ENCODE measurements around the gene MYBBP1A. TPM values are rescaled to one million over a fixed set of nuclear protein-coding genes. Genes with fewer than 3 reads are reported as not detected.

Gene MYBBP1A
- total RNA-seq, 1 experiment from 2014 or later = 163 TPM

- POLR2A ChIA-PET = no interaction called here
- TF ChIP-seq ZNF121 (CRISPR knock-in tag; IDR thresholded peaks at IDR 0.05) = no peak
- TF ChIP-seq MYBL2 (CRISPR knock-in tag; IDR thresholded peaks at IDR 0.05) = no peak
- no peak for TF ChIP-seq IRF1 (CRISPR knock-in tag; IDR thresholded peaks at IDR 0.05)
- no peak for TF ChIP-seq TEAD1 (CRISPR knock-in tag; IDR thresholded peaks at IDR 0.05)
- TF ChIP-seq ZNF512 (CRISPR knock-in tag; IDR thresholded peaks at IDR 0.05; ENCODE audit: borderline replicate concordance) = no peak
- no peak for TF ChIP-seq NFATC4 (CRISPR knock-in tag; IDR thresholded peaks at IDR 0.05)
- TF ChIP-seq ZNF263 (CRISPR knock-in tag; IDR thresholded peaks at IDR 0.05; ENCODE audit: low read depth) = no peak
- no peak for TF ChIP-seq ZBTB21 (CRISPR knock-in tag; IDR thresholded peaks at IDR 0.05; ENCODE audit: borderline replicate concordance)
- no peak for TF ChIP-seq ATF3 (CRISPR knock-in tag; conservative IDR thresholded peaks at IDR 0.05)
- ATAC-seq (no peak), DNase-seq (ENCODE audit: low spot score) (no peak)
- H3K27ac Mint-ChIP-seq = no peak overlapping the region
- CTCF ChIA-PET = interaction anchor here (0.7 to 0.8 kb wide), 2 partner anchors 18 to 29 kb away, joined by 3 to 4 read pairs; no protein-coding TSS in a partner anchor
- no peaks in the 10 kb centered on the region for H3K9me3 Mint-ChIP-seq
- H3K4me1 Mint-ChIP-seq = peaks cover 11% of the 10 kb centered on the region
- no peak overlapping the region for H3K4me3 Mint-ChIP-seq
- no peaks in the 10 kb centered on the region for H3K36me3 Mint-ChIP-seq
- peaks cover 3% of the 10 kb centered on the region for H3K27me3 Mint-ChIP-seq (ENCODE audit: low read depth)
Observed at GRCh38 chr17:4591529-4591928, 36.3 kb upstream of the MYBBP1A start.

- ChIA-PET POLR2A (no interaction called here), CTCF (interaction anchor here (0.8 to 1.3 kb wide), 2 partner anchors 19 to 34 kb away, joined by 3 read pairs; no protein-coding TSS in a partner anchor)
- no peaks in the 10 kb centered on the region for H3K36me3 Mint-ChIP-seq
- H3K4me1 Mint-ChIP-seq = peaks cover 11% of the 10 kb centered on the region
- peaks cover 8% of the 10 kb centered on the region for H3K27me3 Mint-ChIP-seq (ENCODE audit: low read depth)
- H3K27ac Mint-ChIP-seq = no peak overlapping the region
- no peak overlapping the region for H3K4me3 Mint-ChIP-seq
- no peak for ATAC-seq
- H3K9me3 Mint-ChIP-seq = no peaks in the 10 kb centered on the region
- DNase-seq (ENCODE audit: low spot score) = no peak
- TF ChIP-seq ATF6 (CRISPR knock-in tag; IDR thresholded peaks at IDR 0.05) (no peak), ZNF425 (CRISPR knock-in tag; conservative IDR thresholded peaks at IDR 0.05) (no peak), GTF2I (CRISPR knock-in tag; conservative IDR thresholded peaks at IDR 0.05) (no peak), NR3C1 (CRISPR knock-in tag; conservative IDR thresholded peaks at IDR 0.05; ENCODE audit: low read depth) (no peak), HMGXB4 (CRISPR knock-in tag; IDR thresholded peaks at IDR 0.05) (no peak), ZNF512 (CRISPR knock-in tag; IDR thresholded peaks at IDR 0.05; ENCODE audit: borderline replicate concordance) (no peak), NR2C2 (CRISPR knock-in tag; IDR thresholded peaks at IDR 0.05) (no peak), STAT6 (CRISPR knock-in tag; conservative IDR thresholded peaks at IDR 0.05; ENCODE audit: low read depth) (no peak), ZBTB21 (CRISPR knock-in tag; IDR thresholded peaks at IDR 0.05; ENCODE audit: borderline replicate concordance) (no peak), ETV6 (CRISPR knock-in tag; IDR thresholded peaks at IDR 0.05) (no peak)
Observed at GRCh38 chr17:4590981-4591453, 35.8 kb upstream of the MYBBP1A start.
